C4-2B (cell line): ENCODE data around the gene CFTR.

Experiments used
- H3K27ac ChIP-seq: fragments of 450-650 bp; 2 replicates; pipeline ENCODE4 v1.5.1; 2017
- CTCF ChIP-seq: fragments of 450-650 bp; conservative IDR thresholded peaks from 2 replicates; pipeline ENCODE4 v1.5.1; 2017; ENCODE audit warnings: mild to moderate bottlenecking
- ZFX ChIP-seq: fragments of 450-650 bp; IDR thresholded peaks from 2 replicates; pipeline ENCODE4 v1.6.1; 2017

The CFTR gene

GRCh38 chr7:117661328-117661727 is 181.5 kb downstream of the CFTR start:
- no peak overlapping the region for H3K27ac ChIP-seq
- TF ChIP-seq ZFX, result no peak
- TF ChIP-seq CTCF, result no peak

GRCh38 chr7:117664047-117664446 is 184.2 kb downstream of the CFTR start:
- H3K27ac ChIP-seq, result no peak overlapping the region
- no peak for TF ChIP-seq ZFX
- no peak for TF ChIP-seq CTCF

GRCh38 chr7:117665368-117665767 is 185.5 kb downstream of the CFTR start:
- no peak overlapping the region for H3K27ac ChIP-seq
- TF ChIP-seq CTCF, result no peak
- no peak for TF ChIP-seq ZFX

- TF ChIP-seq ZFX (no peak), CTCF (no peak)
- H3K27ac ChIP-seq, result peak overlapping the region; percentile 31; the same call in 1 of the 2 replicates
Observed at GRCh38 chr7:117666031-117666430, 186.2 kb downstream of the CFTR start.

- H3K27ac ChIP-seq, result no peak overlapping the region
- no peak for TF ChIP-seq CTCF
- TF ChIP-seq ZFX, result no peak
Observed at GRCh38 chr7:117666689-117667088, 186.9 kb downstream of the CFTR start.

- TF ChIP-seq ZFX (no peak), CTCF (no peak)
- no peak overlapping the region for H3K27ac ChIP-seq
Observed at GRCh38 chr7:117667456-117667855, 187.6 kb downstream of the CFTR start.

GRCh38 chr7:117669818-117670217 is 190.0 kb downstream of the CFTR start:
- TF ChIP-seq ZFX, result no peak
- TF ChIP-seq CTCF, result no peak
- H3K27ac ChIP-seq, result no peak overlapping the region
